ENCODE measurements around the gene UBL3. TPM values are rescaled to one million over a fixed set of nuclear protein-coding genes. Genes with fewer than 3 reads are reported as not detected.

Gene UBL3
- total and polyA plus RNA-seq, 2 of the 8 experiments (the other 6 are each of a cell fraction or from before 2014, with no cell fraction given): 5.3 to 16.1 TPM

DNA sequence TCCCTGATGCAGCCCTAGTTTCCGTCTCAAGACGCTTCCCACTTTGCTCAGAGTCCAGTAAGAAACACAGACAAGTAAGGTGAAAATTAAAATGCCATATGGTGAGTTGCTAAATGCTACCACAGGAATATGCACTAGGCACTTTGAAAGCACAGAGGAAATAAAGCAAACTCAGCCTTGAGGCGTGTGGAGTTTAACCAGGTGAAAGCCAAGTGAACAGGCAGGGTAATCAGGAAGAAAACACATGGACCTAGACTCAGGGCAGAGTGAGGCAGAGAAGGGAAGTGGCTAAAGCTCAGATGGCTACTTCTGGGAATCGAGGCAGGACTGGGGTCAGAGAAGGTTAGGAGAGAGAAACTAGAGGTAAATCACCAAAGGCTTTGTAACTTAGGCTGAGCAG lies 5.4 kb upstream of the UBL3 start:
- H2AFZ ChIP-seq (ENCODE audit: low read length): peak overlapping the region; percentile 78; the same call in 1 of the 2 replicates
- no peak overlapping the region for H2AK5ac ChIP-seq (ENCODE audit: low read depth, low read length)
- H3K36me3 ChIP-seq (ENCODE audit: control insufficient read depth in 2 of 4, insufficient read depth in 4 of 4, low read length in 3 of 4): no peaks in the 10 kb centered on the region
- no peaks in the 10 kb centered on the region for H3K79me1 ChIP-seq (ENCODE audit: low read depth, low read length)
- no peaks in the 10 kb centered on the region for H4K20me1 ChIP-seq (replicated peaks in 1 of 2; ENCODE audit: control insufficient read depth in 1 of 2, insufficient read depth in 2 of 2, low read length in 2 of 2)
- DNase-seq (ENCODE audit: low read depth in 1 of 2, low spot score in 2 of 2) (no peak), FAIRE-seq (no peak)
- H3K4me3 ChIP-seq (ENCODE audit: extremely low read depth in 1 of 4, insufficient read depth in 2 of 4, low read depth in 3 of 4, low read length in 4 of 4): no peak overlapping the region
- no peak overlapping the region for H3K4me2 ChIP-seq (ENCODE audit: insufficient read depth in 1 of 2, low read depth in 2 of 2, low read length in 2 of 2)
- H3K18ac ChIP-seq (ENCODE audit: extremely low read depth, low read length): no peak overlapping the region
- H3K23ac ChIP-seq (ENCODE audit: insufficient read length): no peak overlapping the region
- no peak overlapping the region for H2BK120ac ChIP-seq (replicated peaks; ENCODE audit: low read depth, low read length)
- H3K9ac ChIP-seq (replicated peaks in 1 of 4; ENCODE audit: extremely low read depth in 1 of 4, low read depth in 3 of 4, low read length in 3 of 4): no peak overlapping the region
- H4K5ac ChIP-seq (ENCODE audit: insufficient read length, low read depth, low read length): no peak overlapping the region
- ChIA-PET CTCF (ENCODE audit: partially characterized antibody) (interaction anchor here (1.3 kb wide), 1 partner anchor 9 kb away, joined by 3 read pairs; no protein-coding TSS in a partner anchor), POLR2A (ENCODE audit: partially characterized antibody) (no interaction called here)
- no peak overlapping the region for H2BK20ac ChIP-seq (ENCODE audit: low read length)
- no peak overlapping the region for H4K8ac ChIP-seq (ENCODE audit: extremely low read depth, insufficient read depth, low read length)
- no peak overlapping the region for H3K56ac ChIP-seq (replicated peaks; ENCODE audit: insufficient read length, low read depth, low read length)
- no peak overlapping the region for H3K14ac ChIP-seq (ENCODE audit: insufficient read length)
- no peaks in the 10 kb centered on the region for H3K9me3 ChIP-seq (ENCODE audit: insufficient read depth in 2 of 2, low read depth in 1 of 2, low read length in 1 of 2)
- H4K91ac ChIP-seq (replicated peaks; ENCODE audit: insufficient read length, low read length): no peak overlapping the region
- no peaks in the 10 kb centered on the region; a peak in 2 of 7 replicates for H3K4me1 ChIP-seq (replicated peaks in 1 of 4; ENCODE audit: control insufficient read depth in 3 of 4, insufficient read depth in 4 of 4, low read length in 3 of 4)
- no peaks in the 10 kb centered on the region for H3K27me3 ChIP-seq (replicated peaks in 1 of 4; ENCODE audit: control insufficient read depth in 3 of 4, extremely low read depth in 1 of 4, insufficient read depth in 3 of 4, low read length in 3 of 4)
- 85% methylated on average over 4 of the region's 4 CpGs; no CpG with 5 or more reads in 1 of the 2 experiments for WGBS, 2 experiments (ENCODE audit: extremely low coverage in 1 of 2, insufficient coverage in 1 of 2, insufficient read length in 1 of 2, insufficient replicate concordance in 2 of 2, low coverage in 1 of 2, low lambda C conversion rate in 2 of 2, missing lambda C conversion rate in 1 of 2)
- no peaks in the 10 kb centered on the region for H3K79me2 ChIP-seq (ENCODE audit: control insufficient read depth in 1 of 2, insufficient read depth in 2 of 2, low read length in 2 of 2)
- no peak overlapping the region for H3K27ac ChIP-seq (ENCODE audit: low read depth, low read length)
- no peaks in the 10 kb centered on the region for H3K23me2 ChIP-seq (ENCODE audit: low read depth, low read length)
- no peak overlapping the region for H3K4ac ChIP-seq (replicated peaks; ENCODE audit: insufficient read length, low read depth, low read length)
- no peak overlapping the region for H2BK12ac ChIP-seq (ENCODE audit: low read depth, low read length)
- H2BK15ac ChIP-seq (ENCODE audit: low read length): no peak overlapping the region
- H2BK5ac ChIP-seq (ENCODE audit: low read depth, low read length): no peak overlapping the region
